Esophagus muscularis mucosa (tissue), 4 donors: ENCODE measurements around the gene ADAD2.

Source experiments
- EP300 ChIP-seq: sonication (generic); formaldehyde crosslinking; IDR thresholded peaks from one replicate; pipeline ENCODE4 v1.6.1; 2017; ENCODE audit warnings: antibody characterized with exemption
- POLR2A ChIP-seq: fragments of 450-650 bp; IDR thresholded peaks from one replicate; pipeline ENCODE4 v1.6.1; 2017; ENCODE audit warnings: antibody characterized with exemption, moderate library complexity, mild to moderate bottlenecking, low read depth
- POLR2AphosphoS5 ChIP-seq, 2 donors: sonication (generic); formaldehyde crosslinking; IDR thresholded peaks; one replicate each; pipeline ENCODE4 v1.6.1; 2017; ENCODE audit warnings: antibody characterized with exemption in 2 of 2
- TF ChIP-seq, protein P1 (sequence below), 3 experiments: fragments of 200-600 bp in 2 of 3; fragments of 450-650 bp in 1 of 3; sonication (generic) in 2 of 3; IDR thresholded peaks; one replicate each; pipeline ENCODE4 v1.5.1; 2017 to 2019; ENCODE audit warnings: antibody characterized with exemption in 3 of 3, mild to moderate bottlenecking in 2 of 3, moderate library complexity in 1 of 3

DNA sequence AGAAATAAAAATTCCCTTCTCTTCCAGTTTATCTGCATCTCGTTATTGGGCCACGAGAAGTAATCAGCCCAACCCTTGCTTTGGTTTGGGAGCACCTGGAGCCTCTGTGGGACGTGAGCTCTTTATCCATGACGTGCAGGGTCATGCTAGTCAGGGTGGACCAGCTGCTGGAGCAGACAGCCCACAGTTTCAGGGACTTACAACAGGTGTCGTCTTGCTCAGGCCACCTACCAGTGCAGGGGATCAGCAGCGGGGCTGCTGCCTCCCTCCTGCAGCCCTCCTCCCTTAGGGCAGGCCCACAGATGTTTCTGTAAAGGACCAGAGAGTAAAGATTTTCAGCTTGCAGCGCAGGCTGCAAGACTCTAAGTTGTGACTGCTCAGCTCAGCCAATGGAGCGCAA, 16.9 kb downstream of the ADAD2 start:
- TF ChIP-seq, protein P1, sequence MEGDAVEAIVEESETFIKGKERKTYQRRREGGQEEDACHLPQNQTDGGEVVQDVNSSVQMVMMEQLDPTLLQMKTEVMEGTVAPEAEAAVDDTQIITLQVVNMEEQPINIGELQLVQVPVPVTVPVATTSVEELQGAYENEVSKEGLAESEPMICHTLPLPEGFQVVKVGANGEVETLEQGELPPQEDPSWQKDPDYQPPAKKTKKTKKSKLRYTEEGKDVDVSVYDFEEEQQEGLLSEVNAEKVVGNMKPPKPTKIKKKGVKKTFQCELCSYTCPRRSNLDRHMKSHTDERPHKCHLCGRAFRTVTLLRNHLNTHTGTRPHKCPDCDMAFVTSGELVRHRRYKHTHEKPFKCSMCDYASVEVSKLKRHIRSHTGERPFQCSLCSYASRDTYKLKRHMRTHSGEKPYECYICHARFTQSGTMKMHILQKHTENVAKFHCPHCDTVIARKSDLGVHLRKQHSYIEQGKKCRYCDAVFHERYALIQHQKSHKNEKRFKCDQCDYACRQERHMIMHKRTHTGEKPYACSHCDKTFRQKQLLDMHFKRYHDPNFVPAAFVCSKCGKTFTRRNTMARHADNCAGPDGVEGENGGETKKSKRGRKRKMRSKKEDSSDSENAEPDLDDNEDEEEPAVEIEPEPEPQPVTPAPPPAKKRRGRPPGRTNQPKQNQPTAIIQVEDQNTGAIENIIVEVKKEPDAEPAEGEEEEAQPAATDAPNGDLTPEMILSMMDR (IDR thresholded peaks at IDR 0.05) = no peak
- TF ChIP-seq POLR2A (no peak), POLR2AphosphoS5 (IDR thresholded peaks at IDR 0.05) (no peak), EP300 (no peak)
